Measurements from ENCODE around the gene INPP5K.

Gene INPP5K

GRCh38 chr17:1498233-1498632 lies 18.2 kb downstream of the INPP5K start:
- H3K4me1 ChIP-seq (ENCODE audit: control insufficient read depth, insufficient read depth, low read length), result peaks cover 22% of the 10 kb centered on the region
- no peak overlapping the region for H3K9ac ChIP-seq (ENCODE audit: low read depth, low read length)
- H3K4me2 ChIP-seq (ENCODE audit: low read length), result no peak overlapping the region
- H3K9me3 ChIP-seq (replicated peaks; ENCODE audit: low read length), result no peaks in the 10 kb centered on the region
- H3K4me3 ChIP-seq (ENCODE audit: low read length), result no peak overlapping the region
- H3K36me3 ChIP-seq (ENCODE audit: insufficient read depth, low read length), result peaks cover 9% of the 10 kb centered on the region
- H3K27me3 ChIP-seq (ENCODE audit: control insufficient read depth, insufficient read depth, low read length), result no peaks in the 10 kb centered on the region

DNA sequence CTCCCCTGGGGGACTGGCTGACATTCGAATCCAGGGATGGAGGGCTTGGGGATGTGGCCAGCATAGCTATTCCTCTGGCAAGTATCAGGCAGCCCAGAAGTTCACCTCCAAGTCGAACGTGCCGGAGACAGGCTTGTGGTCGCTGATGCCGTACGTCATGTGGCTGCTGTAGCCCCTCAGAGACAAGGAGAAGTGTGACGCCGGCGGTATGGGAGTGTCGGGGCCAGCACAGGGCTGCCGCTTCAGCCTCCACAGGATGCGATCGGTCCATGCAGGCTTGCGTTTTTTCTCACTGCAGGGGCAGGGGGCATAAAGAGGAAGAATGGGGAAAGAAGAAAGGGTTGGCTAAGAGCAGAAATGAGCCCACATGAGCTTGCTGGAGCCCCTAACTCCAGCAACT lies 18.6 kb downstream of the INPP5K start:
- Histone ChIP-seq H3K4me2 (ENCODE audit: low read length) (no peak overlapping the region), H3K27me3 (ENCODE audit: control insufficient read depth, insufficient read depth, low read length) (no peaks in the 10 kb centered on the region), H3K36me3 (ENCODE audit: insufficient read depth, low read length) (peaks cover 9% of the 10 kb centered on the region), H3K9me3 (replicated peaks; ENCODE audit: low read length) (no peaks in the 10 kb centered on the region), H3K4me1 (ENCODE audit: control insufficient read depth, insufficient read depth, low read length) (peaks cover 22% of the 10 kb centered on the region), H3K9ac (ENCODE audit: low read depth, low read length) (no peak overlapping the region), H3K4me3 (ENCODE audit: low read length) (no peak overlapping the region)

- Histone ChIP-seq H3K27me3 (ENCODE audit: control insufficient read depth, insufficient read depth, low read length) (no peaks in the 10 kb centered on the region), H3K9me3 (replicated peaks; ENCODE audit: low read length) (no peaks in the 10 kb centered on the region), H3K4me2 (ENCODE audit: low read length) (no peak overlapping the region), H3K4me3 (ENCODE audit: low read length) (no peak overlapping the region), H3K4me1 (ENCODE audit: control insufficient read depth, insufficient read depth, low read length) (peaks cover 31% of the 10 kb centered on the region), H3K9ac (ENCODE audit: low read depth, low read length) (no peak overlapping the region), H3K36me3 (ENCODE audit: insufficient read depth, low read length) (peaks cover 9% of the 10 kb centered on the region)
These were observed 19.5 kb downstream of the INPP5K start for GRCh38 chr17:1496869-1497268.

DNA sequence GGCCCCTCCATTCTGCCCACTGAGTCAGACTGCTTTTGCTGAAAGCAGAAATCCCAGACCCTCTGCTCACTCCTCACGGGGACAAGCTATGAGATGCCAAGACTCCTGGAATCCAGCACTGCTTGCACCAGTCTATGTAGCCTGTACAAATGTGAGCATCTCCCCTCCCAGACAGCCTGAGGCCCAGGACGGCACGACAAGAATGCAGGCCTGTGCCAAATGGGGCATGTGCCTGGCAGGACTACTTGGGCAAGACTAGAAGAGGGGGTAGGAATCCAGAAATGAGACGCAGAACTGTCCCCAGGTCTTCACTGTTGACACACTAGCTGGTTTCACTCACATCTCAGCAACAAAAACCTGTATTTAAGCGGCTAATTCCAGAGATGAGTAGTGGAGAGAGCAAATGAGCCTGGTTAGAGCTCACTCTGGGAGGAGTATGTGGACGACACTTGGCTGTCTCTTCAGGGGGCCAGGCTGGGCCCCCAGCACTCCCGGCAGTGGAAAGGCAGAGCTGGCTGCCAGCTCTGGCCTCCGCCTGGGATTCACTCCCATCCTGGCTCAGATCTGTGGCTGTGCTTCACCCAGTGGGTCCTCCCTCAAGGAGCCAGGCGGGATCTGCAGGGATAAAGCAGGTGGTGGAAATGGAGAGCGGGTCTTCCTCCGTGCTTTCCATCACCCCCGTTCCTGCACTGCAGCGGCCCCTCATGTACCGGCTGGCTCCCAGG lies 21.0 kb downstream of the INPP5K start:
- Histone ChIP-seq H3K4me2 (ENCODE audit: low read length) (peak overlapping the region; percentile 23), H3K9ac (ENCODE audit: low read depth, low read length) (no peak overlapping the region), H3K9me3 (replicated peaks; ENCODE audit: low read length) (no peaks in the 10 kb centered on the region), H3K27me3 (ENCODE audit: control insufficient read depth, insufficient read depth, low read length) (no peaks in the 10 kb centered on the region), H3K4me3 (ENCODE audit: low read length) (no peak overlapping the region), H3K36me3 (ENCODE audit: insufficient read depth, low read length) (peaks cover 9% of the 10 kb centered on the region), H3K4me1 (ENCODE audit: control insufficient read depth, insufficient read depth, low read length) (peaks cover 33% of the 10 kb centered on the region)

- no peak overlapping the region for H3K4me3 ChIP-seq (ENCODE audit: low read length)
- no peaks in the 10 kb centered on the region for H3K9me3 ChIP-seq (replicated peaks; ENCODE audit: low read length)
- peaks cover 36% of the 10 kb centered on the region for H3K4me1 ChIP-seq (ENCODE audit: control insufficient read depth, insufficient read depth, low read length)
- peaks cover 9% of the 10 kb centered on the region for H3K36me3 ChIP-seq (ENCODE audit: insufficient read depth, low read length)
- no peak overlapping the region for H3K9ac ChIP-seq (ENCODE audit: low read depth, low read length)
- no peaks in the 10 kb centered on the region for H3K27me3 ChIP-seq (ENCODE audit: control insufficient read depth, insufficient read depth, low read length)
- peak overlapping the region; percentile 23 for H3K4me2 ChIP-seq (ENCODE audit: low read length)
These were observed 21.6 kb downstream of the INPP5K start for GRCh38 chr17:1494736-1495253.

- Histone ChIP-seq H3K36me3 (ENCODE audit: insufficient read depth, low read length) (peaks cover 9% of the 10 kb centered on the region), H3K4me1 (ENCODE audit: control insufficient read depth, insufficient read depth, low read length) (peaks cover 42% of the 10 kb centered on the region), H3K9ac (ENCODE audit: low read depth, low read length) (no peak overlapping the region), H3K27me3 (ENCODE audit: control insufficient read depth, insufficient read depth, low read length) (no peaks in the 10 kb centered on the region), H3K4me3 (ENCODE audit: low read length) (no peak overlapping the region), H3K4me2 (ENCODE audit: low read length) (no peak overlapping the region), H3K9me3 (replicated peaks; ENCODE audit: low read length) (no peaks in the 10 kb centered on the region)
These were observed 22.2 kb downstream of the INPP5K start for GRCh38 chr17:1494203-1494602.

- Histone ChIP-seq H3K4me1 (ENCODE audit: control insufficient read depth, insufficient read depth, low read length) (peaks cover 49% of the 10 kb centered on the region), H3K4me3 (ENCODE audit: low read length) (no peak overlapping the region), H3K9me3 (replicated peaks; ENCODE audit: low read length) (no peaks in the 10 kb centered on the region), H3K36me3 (ENCODE audit: insufficient read depth, low read length) (peaks cover 9% of the 10 kb centered on the region), H3K4me2 (ENCODE audit: low read length) (no peak overlapping the region), H3K27me3 (ENCODE audit: control insufficient read depth, insufficient read depth, low read length) (no peaks in the 10 kb centered on the region), H3K9ac (ENCODE audit: low read depth, low read length) (no peak overlapping the region)
These were observed 23.0 kb downstream of the INPP5K start for GRCh38 chr17:1493291-1493980.

GRCh38 chr17:1492249-1493206 lies 23.9 kb downstream of the INPP5K start, which contains the start of gene MYO1C:
TSS of gene MYO1C (minus strand) at chr17:1492686. CDS start at chr17:1492487, 199 bp downstream.
- H3K4me1 ChIP-seq (ENCODE audit: control insufficient read depth, insufficient read depth, low read length), result peaks cover 49% of the 10 kb centered on the region
- H3K4me2 ChIP-seq (ENCODE audit: low read length), result peak within 1 kb of the TSS; percentile 99
- no peaks in the 10 kb centered on the region for H3K27me3 ChIP-seq (ENCODE audit: control insufficient read depth, insufficient read depth, low read length)
- peaks cover 9% of the 10 kb centered on the region for H3K36me3 ChIP-seq (ENCODE audit: insufficient read depth, low read length)
- no peaks in the 10 kb centered on the region for H3K9me3 ChIP-seq (replicated peaks; ENCODE audit: low read length)
- H3K4me3 ChIP-seq (ENCODE audit: low read length), result peak within 1 kb of the TSS; percentile 99
- peak within 1 kb of the TSS; percentile 94 for H3K9ac ChIP-seq (ENCODE audit: low read depth, low read length)

DNA sequence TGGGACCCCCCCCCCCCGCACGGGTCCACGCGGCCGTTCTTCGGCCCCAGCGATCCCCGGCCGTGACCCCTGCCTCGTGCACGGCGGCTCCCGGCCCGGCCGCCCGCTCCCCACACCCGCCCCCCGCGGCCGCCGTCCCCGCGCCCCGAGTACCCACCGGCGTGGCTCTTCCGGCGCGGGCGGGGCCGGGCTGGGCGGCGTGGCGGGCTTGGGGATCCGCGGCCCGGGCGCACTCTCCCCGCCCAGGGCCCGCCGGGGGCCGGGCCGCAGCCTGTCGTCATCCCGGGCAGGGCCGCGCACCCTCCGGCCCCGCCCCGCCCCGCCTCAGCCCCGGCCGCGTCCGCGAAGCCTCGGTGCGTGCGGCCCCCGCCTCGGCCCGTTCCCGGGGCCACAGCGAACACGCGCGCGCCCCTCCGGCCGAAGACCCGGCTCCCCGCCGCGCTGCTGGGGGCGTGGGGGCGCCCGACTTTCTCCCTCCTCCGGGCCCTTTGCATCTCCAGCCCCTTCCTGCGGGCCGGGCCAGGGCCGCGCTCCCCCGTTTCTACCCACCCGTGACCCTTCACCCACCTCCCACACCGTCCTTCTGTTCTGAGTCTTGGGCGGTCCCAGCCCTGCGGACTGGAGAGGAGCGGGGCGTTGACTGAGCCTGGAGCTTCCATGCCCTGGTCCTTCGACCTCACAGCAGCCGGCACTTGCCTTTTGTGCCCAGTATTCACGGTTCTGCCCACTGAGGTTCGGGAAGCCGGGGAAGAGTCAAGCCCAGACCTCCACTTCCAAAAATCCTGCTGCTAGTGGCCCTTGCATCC lies 24.8 kb downstream of the INPP5K start:
- peaks cover 9% of the 10 kb centered on the region for H3K36me3 ChIP-seq (ENCODE audit: insufficient read depth, low read length)
- H3K9me3 ChIP-seq (replicated peaks; ENCODE audit: low read length), result no peaks in the 10 kb centered on the region
- no peaks in the 10 kb centered on the region for H3K27me3 ChIP-seq (ENCODE audit: control insufficient read depth, insufficient read depth, low read length)
- peak overlapping the region; percentile 94 for H3K9ac ChIP-seq (ENCODE audit: low read depth, low read length)
- H3K4me3 ChIP-seq (ENCODE audit: low read length), result peak overlapping the region; percentile 99
- peak overlapping the region; percentile 99 for H3K4me2 ChIP-seq (ENCODE audit: low read length)
- peaks cover 56% of the 10 kb centered on the region for H3K4me1 ChIP-seq (ENCODE audit: control insufficient read depth, insufficient read depth, low read length)

DNA sequence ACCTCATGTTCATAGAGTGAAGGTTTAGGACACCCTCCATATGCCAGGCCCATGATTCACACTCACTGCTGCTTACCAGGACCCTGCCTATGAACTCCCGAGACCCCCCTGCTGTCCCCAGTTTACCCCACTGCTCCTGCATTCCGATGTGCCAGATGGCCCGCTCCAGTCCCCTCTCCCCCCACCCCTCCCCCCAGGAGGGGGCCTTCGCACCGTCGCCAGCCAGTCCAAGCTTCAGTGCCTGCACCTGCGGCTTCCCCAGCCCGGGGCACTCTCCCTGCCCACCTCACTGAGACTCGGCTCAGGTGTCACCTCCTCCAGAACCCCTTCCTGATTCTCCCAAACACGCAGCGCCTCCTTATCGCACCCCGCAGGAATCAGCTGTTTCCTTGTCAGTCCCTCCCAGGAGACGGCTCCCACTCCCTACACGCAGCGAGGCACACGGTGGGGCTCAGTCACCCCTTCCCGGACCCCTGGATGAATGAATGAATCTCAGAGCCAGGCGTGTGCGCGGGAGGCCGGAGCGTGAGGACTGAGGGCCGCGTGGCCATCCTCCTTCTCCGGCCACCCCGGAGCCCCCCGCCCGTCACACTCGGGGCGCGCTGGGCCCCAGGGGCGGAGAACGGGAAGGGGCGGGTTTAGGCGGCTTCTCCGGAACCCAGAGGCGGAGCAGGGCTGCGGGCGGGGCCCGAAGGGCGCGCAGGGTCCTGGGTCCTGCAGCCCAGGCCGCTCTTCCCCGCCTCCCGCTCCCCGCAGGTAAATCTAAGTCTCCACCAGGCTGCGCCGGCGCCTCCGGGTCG lies 25.6 kb downstream of the INPP5K start:
- peak overlapping the region; percentile 99 for H3K4me3 ChIP-seq (ENCODE audit: low read length)
- peaks cover 1% of the 10 kb centered on the region for H3K36me3 ChIP-seq (ENCODE audit: insufficient read depth, low read length)
- H3K9ac ChIP-seq (ENCODE audit: low read depth, low read length), result peak overlapping the region; percentile 94
- H3K27me3 ChIP-seq (ENCODE audit: control insufficient read depth, insufficient read depth, low read length), result no peaks in the 10 kb centered on the region
- H3K4me1 ChIP-seq (ENCODE audit: control insufficient read depth, insufficient read depth, low read length), result peaks cover 60% of the 10 kb centered on the region
- H3K9me3 ChIP-seq (replicated peaks; ENCODE audit: low read length), result no peaks in the 10 kb centered on the region
- H3K4me2 ChIP-seq (ENCODE audit: low read length), result peak overlapping the region; percentile 99
